Measurements from ENCODE around the gene SLC4A3.

Gene SLC4A3

GRCh38 chr2:219632760-219633105 lies 5.3 kb downstream of the SLC4A3 start:
- in situ Hi-C loops (cut with MboI; ENCODE audit: low sequenced_read_pairs): no loop called here

DNA sequence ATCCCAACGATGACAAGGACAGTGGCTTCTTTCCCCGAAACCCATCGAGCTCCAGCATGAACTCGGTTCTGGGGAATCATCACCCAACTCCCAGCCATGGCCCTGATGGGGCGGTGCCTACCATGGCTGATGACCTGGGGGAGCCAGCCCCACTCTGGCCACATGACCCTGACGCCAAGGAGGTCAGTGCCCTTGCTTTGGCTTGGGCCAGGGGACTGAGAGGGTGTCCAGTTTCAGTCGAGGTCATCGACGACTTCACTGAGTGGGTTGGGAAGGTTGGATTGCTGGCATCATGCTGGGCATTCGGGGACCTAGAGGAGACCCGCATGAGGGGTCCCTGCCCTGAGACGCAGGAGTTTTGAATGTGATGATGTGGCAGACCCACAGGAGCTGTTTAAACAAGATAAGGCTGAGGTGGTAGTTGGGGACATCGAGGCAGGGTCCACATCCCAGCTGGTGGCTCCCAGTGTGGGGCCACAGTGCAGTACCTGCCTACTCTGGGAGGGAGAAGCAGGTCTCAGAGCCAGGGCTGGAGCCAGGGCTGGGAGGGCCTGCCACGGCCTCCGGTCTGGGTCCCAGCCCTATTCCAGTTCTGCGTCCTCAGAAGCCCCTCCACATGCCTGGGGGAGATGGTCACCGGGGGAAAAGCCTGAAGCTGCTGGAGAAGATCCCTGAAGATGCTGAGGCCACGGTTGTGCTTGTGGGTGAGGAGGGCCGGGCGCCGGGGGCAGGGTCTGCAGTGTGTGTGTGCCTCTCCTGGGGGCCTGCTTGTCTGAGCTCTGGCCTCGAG lies 6.0 kb downstream of the SLC4A3 start:
- in situ Hi-C loops (cut with MboI; ENCODE audit: low sequenced_read_pairs): no loop called here

DNA sequence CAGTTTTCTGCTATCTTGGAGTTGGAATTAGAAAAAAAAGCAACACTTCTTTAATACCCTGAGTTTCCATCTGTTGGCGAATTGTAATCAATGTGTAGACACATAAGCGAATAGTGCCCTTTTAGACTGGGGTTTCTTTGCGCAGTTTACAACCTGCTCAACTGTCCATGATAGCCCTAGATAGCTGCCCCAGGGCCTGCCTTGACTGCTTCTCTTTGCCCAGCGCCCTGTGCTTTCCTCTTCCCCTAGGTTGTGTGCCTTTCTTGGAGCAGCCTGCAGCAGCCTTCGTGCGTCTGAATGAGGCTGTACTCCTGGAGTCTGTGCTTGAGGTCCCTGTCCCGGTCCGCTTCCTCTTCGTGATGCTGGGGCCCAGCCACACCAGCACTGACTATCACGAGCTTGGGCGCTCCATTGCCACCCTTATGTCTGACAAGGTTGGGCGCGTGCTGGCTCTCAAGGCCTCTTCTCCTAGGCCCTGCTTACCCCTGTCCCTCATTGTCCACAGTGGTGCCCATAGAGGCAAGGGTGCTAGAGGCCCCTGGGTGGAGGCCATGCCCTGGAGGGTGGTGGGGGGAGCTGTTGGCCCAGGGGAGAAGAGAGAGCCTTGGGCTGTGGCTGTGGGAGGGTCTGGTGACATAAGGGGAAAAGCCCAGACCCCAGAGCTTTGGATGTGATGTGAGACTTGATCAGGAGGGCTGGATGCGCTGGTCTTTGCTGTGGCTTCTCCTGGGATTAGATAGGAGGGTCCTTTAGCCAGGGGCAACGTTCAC lies 6.9 kb downstream of the SLC4A3 start:
- in situ Hi-C loops (cut with MboI; ENCODE audit: low sequenced_read_pairs): no loop called here

GRCh38 chr2:219634951-219635751 lies 7.7 kb downstream of the SLC4A3 start:
- in situ Hi-C loops (cut with MboI; ENCODE audit: low sequenced_read_pairs): no loop called here

DNA sequence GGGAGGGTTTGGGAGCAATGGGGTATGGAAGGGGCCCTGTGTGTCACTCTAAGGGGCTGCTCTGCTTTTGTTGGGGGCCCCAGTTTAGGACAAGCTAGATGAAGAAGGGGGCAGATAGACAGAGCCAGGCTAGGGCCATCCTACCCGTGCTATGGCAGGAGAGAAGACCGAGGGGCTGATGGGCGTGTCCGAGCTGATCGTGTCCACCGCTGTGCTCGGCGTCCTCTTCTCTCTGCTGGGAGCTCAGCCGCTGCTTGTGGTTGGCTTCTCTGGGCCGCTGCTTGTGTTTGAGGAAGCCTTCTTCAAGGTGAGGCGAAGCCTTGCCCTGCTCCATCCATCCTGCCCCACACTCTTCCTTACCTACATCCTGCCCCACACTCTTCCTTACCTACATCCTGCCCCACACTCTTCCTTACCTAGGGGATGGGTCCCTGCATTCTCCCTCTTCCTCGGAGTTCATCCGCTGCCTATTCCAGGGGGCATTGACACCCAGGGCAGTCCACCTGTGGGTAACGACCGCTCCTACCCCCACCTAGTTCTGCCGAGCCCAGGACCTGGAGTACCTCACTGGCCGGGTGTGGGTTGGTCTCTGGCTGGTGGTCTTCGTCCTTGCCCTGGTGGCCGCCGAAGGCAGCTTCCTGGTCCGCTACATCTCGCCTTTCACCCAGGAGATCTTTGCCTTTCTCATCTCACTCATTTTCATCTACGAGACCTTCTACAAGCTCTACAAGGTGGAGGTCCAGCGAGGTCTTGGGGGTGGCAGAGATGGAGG lies 8.9 kb downstream of the SLC4A3 start:
- in situ Hi-C loops (cut with MboI; ENCODE audit: low sequenced_read_pairs): no loop called here

DNA sequence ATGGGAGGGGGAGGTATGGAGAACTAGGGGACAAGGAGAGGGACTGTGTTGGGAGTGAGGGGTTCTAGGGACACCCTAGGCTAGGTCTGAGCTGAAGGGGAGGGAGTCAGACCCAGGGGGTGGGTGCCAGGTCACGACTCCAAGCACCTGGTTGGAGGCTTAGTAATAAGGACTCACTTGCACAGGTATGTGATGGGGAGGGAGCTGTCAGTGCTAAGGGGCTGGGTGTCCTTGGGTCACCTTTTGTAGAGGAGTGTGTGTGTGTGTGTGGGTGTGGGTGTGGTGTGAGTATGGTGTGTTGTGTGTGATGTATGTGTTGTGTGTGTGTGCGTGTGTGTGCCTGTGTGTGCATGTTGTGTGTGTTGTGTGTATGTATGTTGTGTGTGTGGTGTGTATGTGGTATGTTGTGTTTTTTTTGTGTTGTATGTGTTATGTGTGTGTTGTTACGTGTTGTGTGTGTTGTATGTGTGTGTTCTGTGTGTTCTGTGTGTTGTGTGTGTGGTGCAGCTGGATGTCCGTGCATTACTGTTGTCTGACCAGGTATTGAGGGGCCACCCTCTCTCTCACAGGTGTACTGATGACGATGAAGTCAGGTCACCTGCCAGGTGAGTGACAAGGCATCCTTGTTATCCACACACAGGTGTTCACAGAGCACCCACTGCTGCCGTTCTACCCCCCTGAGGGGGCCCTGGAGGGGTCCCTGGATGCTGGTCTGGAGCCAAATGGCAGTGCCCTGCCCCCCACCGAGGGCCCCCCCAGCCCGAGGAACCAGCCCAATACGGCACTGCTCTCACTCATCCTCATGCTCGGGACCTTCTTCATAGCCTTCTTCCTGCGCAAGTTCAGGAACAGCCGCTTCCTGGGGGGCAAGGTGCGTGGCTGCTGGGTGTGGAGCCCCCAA lies 9.8 kb downstream of the SLC4A3 start:
- in situ Hi-C loops (cut with MboI; ENCODE audit: low sequenced_read_pairs): no loop called here

- in situ Hi-C loops (cut with MboI; ENCODE audit: low sequenced_read_pairs): no loop called here
Observed at GRCh38 chr2:219637842-219638185, 10.4 kb downstream of the SLC4A3 start.

GRCh38 chr2:219638217-219638947 lies 11.0 kb downstream of the SLC4A3 start:
- in situ Hi-C loops (cut with MboI; ENCODE audit: low sequenced_read_pairs): no loop called here

DNA sequence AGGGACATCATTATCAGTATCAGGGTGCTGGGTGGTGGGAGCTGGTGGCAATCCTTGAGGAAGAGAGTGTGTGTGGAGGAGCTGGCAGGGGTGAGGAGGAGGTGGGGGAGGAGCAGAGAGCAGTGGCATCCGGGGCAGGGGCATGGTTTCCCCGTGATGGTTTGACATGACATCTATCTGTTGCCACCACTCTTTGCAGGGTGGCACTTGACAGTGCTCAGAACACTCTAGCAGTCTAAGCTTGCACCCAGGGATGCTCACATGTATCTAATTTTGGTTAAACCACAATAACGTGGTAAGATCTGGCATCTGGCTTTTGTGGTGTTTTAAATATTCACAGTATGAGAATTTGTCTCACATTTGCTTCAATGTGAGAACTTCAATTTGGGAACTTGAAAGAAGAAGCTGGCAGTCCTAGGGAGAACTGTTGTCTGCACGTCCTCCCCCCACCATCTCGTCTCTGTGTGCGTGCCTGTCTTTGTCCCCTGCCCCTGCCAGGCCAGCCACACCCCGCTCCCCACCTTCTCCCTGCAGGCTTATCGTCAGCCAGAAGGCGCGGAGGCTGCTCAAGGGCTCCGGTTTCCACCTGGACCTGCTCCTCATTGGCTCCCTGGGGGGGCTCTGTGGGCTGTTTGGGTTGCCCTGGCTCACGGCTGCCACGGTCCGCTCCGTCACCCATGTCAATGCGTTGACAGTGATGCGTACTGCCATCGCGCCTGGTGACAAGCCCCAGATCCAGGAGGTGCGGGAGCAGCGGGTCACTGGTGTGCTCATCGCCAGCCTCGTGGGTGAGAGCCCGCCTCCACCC lies 11.7 kb downstream of the SLC4A3 start:
- in situ Hi-C loops (cut with MboI; ENCODE audit: low sequenced_read_pairs): no loop called here

DNA sequence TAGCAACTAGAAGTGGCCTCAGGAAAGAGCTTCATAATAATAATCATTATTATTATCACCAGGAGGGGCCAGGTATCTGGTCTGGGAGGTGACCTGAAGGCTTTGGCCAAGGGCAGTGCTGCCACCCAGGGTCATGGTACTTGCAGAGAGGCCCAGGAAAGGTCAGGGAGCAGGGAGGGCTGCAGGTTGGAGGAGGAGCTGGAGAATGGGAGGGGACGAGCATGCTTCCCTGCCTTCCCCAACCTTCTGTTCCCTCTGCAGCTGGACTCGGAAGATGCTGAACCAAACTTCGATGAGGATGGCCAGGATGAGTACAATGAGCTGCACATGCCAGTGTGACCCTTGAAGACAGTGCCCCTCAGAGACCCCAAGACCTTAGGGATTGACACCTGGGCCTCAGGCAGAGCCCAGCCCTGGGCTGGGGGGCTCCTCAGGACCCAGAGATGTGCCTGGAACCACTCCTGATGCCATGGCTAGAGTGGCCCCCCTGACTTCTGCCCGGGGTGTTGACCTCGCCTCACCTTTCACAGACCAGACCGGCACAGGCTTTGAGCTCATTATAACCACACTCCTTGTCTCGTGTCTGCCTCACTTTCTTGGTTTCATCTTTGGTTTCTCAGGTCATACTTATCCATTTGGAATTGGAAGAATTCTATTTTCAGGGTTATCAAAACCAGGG lies 14.1 kb downstream of the SLC4A3 start:
- in situ Hi-C loops (cut with MboI; ENCODE audit: low sequenced_read_pairs): loop anchor here (10.0 kb wide), 1 partner anchor 107 kb away; no protein-coding TSS in a partner anchor

GRCh38 chr2:219642069-219642454 lies 14.6 kb downstream of the SLC4A3 start:
- in situ Hi-C loops (cut with MboI; ENCODE audit: low sequenced_read_pairs): loop anchor here (10.0 kb wide), 1 partner anchor 107 kb away; no protein-coding TSS in a partner anchor

- in situ Hi-C loops (cut with MboI; ENCODE audit: low sequenced_read_pairs): loop anchor here (10.0 kb wide), 1 partner anchor 108 kb away; no protein-coding TSS in a partner anchor
Observed at GRCh38 chr2:219642465-219643083, 15.1 kb downstream of the SLC4A3 start.

DNA sequence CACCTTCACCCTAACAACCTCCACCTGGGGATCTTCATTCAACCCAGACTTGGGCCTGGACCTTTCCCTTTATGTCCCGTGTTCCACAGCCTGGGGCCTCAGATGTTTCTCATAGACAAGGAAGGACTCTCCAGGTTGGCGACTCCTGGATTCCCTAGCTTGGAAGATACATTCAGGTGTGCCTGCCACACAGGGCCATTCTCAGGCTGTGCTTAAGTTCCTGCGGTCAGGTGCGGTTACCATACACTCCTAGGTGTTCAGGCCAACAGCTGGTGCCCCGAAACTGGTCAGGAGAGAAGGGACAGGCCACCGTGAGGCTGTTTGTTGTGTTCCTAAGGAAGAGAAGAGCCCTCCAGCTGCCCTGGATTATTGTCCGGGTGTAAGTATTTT lies 15.6 kb downstream of the SLC4A3 start:
- in situ Hi-C loops (cut with MboI; ENCODE audit: low sequenced_read_pairs): loop anchor here (10.0 kb wide), 1 partner anchor 108 kb away; no protein-coding TSS in a partner anchor

- in situ Hi-C loops (cut with MboI; ENCODE audit: low sequenced_read_pairs): loop anchor here (10.0 kb wide), 1 partner anchor 109 kb away; no protein-coding TSS in a partner anchor
Observed at GRCh38 chr2:219643788-219644398, 16.5 kb downstream of the SLC4A3 start.

- in situ Hi-C loops (cut with MboI; ENCODE audit: low sequenced_read_pairs): loop anchor here (10.0 kb wide), 1 partner anchor 110 kb away; no protein-coding TSS in a partner anchor
Observed at GRCh38 chr2:219644801-219645480, 17.5 kb downstream of the SLC4A3 start.

All from HL-60/S4 (cell line).